Activated CD8-positive, alpha-beta memory T cell treated with anti-CD3 and anti-CD28 coated beads, Interleukin-2, amount 50 U/mL, for 24 hours (primary cell): ENCODE data around the gene MAPKAPK2.
"Not testable (repeated sequence)": the region's sequence is repeated elsewhere in the genome, so short reads cannot be mapped to it uniquely, and the experiment has no call there.

Experiments
- DNase-seq: peaks from one replicate; pipeline ENCODE4 v3.0.0-alpha.2; 2020; ENCODE audit errors: extremely low read depth

MAPKAPK2 gene

GRCh38 chr1:206742719-206743383 lies 58.1 kb downstream of the MAPKAPK2 start:
- no peak for DNase-seq

- no peak for DNase-seq
Observed at GRCh38 chr1:206744683-206745082, 60.0 kb downstream of the MAPKAPK2 start.

GRCh38 chr1:206745301-206745700 lies 60.6 kb downstream of the MAPKAPK2 start:
- DNase-seq, result no peak

- no peak for DNase-seq
Observed at GRCh38 chr1:206748348-206749030, 63.8 kb downstream of the MAPKAPK2 start.

DNA sequence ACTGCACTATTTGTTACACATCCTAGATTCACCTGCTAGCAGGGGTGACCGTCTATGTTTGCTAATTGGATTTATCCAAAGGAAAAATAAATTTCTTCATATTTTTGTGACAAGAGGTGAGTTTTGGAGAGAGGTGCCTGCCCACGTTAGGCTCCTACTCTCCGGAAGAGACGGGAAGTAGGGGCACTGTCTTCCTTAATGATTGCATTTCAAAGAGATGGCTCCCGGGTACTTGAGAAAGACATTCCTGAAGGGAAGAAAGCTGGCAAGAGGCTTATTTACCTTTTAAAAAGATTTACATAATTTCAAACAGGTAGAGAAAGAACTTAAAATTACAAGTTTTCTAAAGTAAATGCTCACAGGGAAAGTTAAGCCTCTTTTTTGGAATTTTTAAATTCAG lies 67.2 kb downstream of the MAPKAPK2 start:
- DNase-seq, result no peak

- no peak for DNase-seq
Observed at GRCh38 chr1:206752481-206752880, 67.8 kb downstream of the MAPKAPK2 start.

GRCh38 chr1:206753141-206753540 lies 68.4 kb downstream of the MAPKAPK2 start:
- no peak for DNase-seq

DNA sequence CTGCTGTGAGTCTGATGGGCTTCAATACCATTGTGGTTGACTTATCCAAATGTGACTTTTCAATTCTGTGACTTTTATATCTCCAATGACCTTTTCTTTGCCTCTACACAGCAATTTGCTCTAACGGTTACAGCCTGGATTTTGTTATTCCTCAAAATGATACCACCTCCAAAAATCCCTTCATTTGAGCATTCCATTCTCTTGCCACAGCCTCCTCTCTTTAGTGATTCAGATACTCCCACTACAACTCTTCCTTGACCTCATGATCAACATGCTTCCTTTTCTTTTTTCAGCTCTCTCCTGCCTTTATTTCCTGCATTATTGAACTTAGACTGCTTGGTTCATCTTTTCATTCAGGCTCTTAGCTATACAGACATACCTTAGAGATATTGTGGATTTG lies 69.3 kb downstream of the MAPKAPK2 start:
- DNase-seq, result no peak

DNA sequence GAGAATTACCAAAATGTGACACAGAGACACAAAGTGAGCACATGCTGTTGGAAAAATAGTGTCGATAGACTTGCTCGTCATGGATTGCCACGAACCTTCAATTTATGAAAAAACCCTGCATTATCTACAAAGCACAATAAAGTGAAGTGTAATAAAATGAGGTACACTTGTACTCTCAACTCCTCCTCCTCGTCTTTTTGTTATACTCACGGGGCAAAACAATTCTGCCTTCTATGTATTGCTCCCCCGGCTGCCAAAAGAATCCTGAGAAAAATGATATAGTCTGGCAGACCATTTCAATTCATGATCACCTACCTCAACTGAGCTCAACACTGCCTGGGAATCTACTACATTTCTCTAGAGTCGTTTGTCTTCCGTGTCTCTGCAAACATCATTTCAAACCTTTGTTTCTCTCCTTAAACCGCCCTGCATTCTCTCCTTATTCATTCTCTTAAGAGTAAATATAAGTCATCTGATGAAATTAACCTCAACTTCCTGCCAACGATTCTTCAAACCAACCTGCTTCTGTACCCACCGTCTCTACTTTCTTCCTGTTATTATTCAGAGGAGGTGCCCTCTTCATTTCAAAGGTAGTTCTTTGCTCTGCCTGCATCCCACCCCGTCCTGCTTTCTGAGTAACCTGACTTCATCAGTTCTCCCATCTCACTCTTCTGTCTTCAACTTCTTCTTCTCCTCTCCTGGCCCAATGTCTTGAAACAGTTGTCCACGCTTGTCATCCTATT lies 73.0 kb downstream of the MAPKAPK2 start:
- DNase-seq, result no peak

DNA sequence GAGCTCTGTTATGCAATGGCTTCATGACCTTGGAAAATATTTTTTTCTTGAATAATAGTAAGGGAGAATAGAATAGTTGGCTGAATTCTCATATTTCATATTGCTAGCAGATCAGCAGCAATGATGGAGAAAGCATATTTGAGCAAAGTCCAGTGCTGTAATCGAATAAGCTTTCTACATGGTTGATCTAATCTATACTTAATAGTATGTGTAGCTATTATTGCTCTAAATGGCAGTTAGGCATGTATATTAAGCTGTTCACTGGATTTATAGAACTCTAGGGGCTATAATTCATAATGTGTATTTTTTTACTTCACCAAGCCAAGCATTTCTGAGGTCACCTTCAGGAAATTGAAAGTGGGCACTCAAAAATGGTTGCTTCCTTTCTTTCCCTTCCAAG lies 75.9 kb downstream of the MAPKAPK2 start:
- DNase-seq, result no peak

DNA sequence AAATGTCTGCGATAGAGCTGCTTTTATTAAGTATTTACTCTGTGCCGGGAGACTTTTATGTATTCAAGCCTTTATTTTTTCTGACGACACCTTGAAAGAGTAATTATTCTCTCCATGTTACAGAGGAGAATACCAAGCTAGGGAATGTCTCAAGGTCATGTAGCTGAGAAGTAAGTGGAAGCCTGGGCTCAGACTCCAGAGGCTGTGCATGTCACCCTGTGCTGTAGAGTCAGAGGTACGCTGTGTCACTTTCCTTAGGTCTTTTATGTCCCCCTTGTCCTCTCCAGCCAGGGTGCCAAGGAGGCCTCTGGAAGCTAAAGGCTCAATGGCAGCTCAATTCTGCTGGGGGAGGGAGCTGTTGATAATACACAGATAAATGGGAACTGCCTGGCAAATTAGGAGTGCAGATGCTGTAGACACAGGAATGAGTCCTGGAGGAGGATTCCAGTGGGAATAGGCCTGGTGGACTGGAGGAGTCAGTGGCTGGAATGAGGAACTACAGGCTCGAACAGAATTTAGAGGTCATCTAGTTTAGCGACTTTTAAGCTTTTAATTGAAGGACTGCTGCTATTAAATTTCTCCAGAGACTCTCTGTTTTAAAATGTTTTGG lies 76.6 kb downstream of the MAPKAPK2 start:
- no peak for DNase-seq

DNA sequence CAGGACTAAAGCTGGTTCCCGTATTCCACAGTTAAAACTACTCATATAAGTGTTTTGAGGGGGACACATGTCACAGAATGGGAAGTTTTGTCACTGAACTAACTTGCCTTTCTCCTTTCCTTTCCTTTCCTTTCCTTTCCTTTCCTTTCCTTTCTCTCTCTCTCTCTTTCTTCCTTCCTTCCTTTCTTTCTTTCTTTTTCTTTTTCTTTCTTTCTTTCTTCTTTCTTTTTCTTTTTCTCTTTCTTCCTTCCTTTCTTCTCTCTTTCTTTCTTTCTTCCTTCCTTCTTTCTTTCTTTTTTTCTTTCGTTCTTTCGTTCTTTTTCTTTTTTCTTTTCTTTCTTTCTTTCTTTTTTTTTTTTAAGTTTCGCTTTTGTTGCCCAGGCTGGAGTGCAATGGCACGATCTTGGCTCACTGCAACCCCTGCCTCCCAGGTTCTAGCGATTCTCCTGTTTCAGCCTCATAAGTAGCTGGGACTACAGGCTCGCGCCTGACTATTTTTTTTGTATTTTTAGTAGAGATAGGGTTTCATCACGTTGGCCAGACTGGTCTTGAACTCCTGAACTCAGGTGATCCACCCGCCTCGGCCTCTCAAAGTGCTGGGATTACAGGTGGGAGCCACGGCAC lies 78.1 kb downstream of the MAPKAPK2 start:
- DNase-seq, result not testable (repeated sequence)

DNA sequence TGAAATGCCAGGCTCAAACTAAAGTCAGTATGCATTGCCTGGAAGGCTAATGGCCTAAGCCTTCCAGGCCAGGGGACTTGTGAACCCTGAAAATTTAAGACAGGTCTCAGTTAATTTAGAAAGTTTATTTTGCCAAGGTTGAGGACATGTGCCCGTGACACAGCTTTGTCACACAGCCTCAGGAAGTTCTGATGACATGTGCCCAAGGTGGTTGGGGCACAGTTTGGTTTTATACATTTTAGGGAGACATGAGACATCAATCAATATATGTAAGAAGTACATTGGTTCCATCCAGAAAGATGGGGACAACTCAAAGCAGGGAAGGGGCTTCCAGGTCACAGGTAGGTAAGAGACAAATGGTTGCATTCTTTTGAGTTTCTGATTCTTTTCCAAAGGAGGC lies 81.1 kb downstream of the MAPKAPK2 start:
- DNase-seq, result not testable (repeated sequence)

DNA sequence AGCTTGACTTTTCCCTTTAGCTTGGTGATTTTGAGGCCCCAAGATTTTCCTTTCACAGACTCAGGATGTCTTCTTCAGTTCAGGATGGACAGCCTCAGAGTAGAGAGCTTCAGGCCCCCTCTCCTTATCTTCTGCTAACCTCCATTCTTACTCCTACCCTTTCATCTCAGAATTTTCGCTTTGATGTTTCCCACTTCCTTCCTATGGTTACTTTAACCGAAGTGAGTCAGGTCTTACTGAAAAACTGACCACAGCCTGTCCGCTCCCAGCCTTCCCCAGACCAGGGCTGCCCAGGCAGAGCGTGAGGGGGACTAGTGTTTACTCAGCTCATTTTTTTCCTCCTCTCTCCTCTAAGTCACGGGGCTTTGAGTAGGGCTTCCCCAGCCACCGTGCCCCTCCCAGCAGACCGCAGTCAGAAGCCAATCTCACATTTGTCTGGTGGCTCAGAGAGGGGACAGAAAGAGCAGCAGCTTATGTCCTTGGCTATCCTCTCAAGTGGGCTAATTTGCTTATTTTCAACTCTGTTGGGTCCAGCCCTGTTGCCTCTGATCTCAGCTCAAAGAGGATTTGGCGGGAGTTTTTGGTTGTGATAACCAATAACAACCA lies 81.6 kb downstream of the MAPKAPK2 start:
- DNase-seq, result no peak

GRCh38 chr1:206768472-206769303 lies 84.0 kb downstream of the MAPKAPK2 start:
- no peak for DNase-seq

- no peak for DNase-seq
Observed at GRCh38 chr1:206769304-206769731, 84.6 kb downstream of the MAPKAPK2 start.

- DNase-seq, result no peak
Observed at GRCh38 chr1:206770531-206771337, 86.0 kb downstream of the MAPKAPK2 start, which contains the start of gene IL19. Gene IL19 (plus strand): TSS chr1:206770773. CDS start chr1:206836663, 65,890 bp downstream.

GRCh38 chr1:206771338-206771692 lies 86.6 kb downstream of the MAPKAPK2 start:
- DNase-seq, result no peak

- DNase-seq, result no peak
Observed at GRCh38 chr1:206772243-206772937, 87.7 kb downstream of the MAPKAPK2 start, which contains the start of gene IL10. Gene IL10 (minus strand): TSS chr1:206772494. CDS start chr1:206772435, 59 bp downstream.
